Keratinocyte (primary cell): ENCODE measurements around the gene DCST1. TPM values are rescaled to one million over a fixed set of nuclear protein-coding genes. Genes with fewer than 3 reads are reported as not detected.
A peak's percentile ranks its signal among the peaks of the same experiment; 100 is the strongest.
"Not testable (repeated sequence)": the region's sequence is repeated elsewhere in the genome, so short reads cannot be mapped to it uniquely, and the experiment has no call there.

Experiments used
- DNase-seq: peaks from one replicate; pipeline ENCODE4 v3.0.0-alpha.2; 2011; ENCODE audit warnings: low read depth, missing footprints, low spot score
- FAIRE-seq: peaks from 2 replicates; lab custom pipeline; 2011; peaks lifted over from hg19 to GRCh38; lab: Jason Lieb, UNC
- H2AFZ ChIP-seq: 2 replicates; pipeline ENCODE4 v1.6.0; 2012; ENCODE audit warnings: low read length, control low read depth, inconsistent platforms; ENCODE audit not compliant: control insufficient read depth
- H3K27ac ChIP-seq: 2 replicates; pipeline ENCODE4 v1.5.1; 2011; ENCODE audit warnings: low read length; ENCODE audit not compliant: control insufficient read depth, insufficient read depth
- H3K27me3 ChIP-seq: 3 replicates; pipeline ENCODE4 v1.6.0; 2011; ENCODE audit warnings: low read length; ENCODE audit not compliant: control insufficient read depth, insufficient read depth; ENCODE audit errors: extremely low read depth
- H3K36me3 ChIP-seq, 2 experiments: 2 replicates in 1 of 2; 3 replicates in 1 of 2; pipeline ENCODE4 v1.5.1; 2011; ENCODE audit warnings: low read length in 2 of 2, mild to moderate bottlenecking in 1 of 2; ENCODE audit not compliant: control insufficient read depth in 2 of 2, insufficient read depth in 2 of 2; ENCODE audit errors: extremely low read depth in 1 of 2
- H3K4me1 ChIP-seq: 3 replicates; pipeline ENCODE4 v1.5.1; 2011; ENCODE audit warnings: low read length; ENCODE audit not compliant: control insufficient read depth, insufficient read depth; ENCODE audit errors: extremely low read depth
- H3K4me2 ChIP-seq: 3 replicates; pipeline ENCODE4 v1.6.0; 2011; ENCODE audit warnings: low read depth, low read length; ENCODE audit not compliant: control insufficient read depth, insufficient read depth; ENCODE audit errors: extremely low read depth
- H3K4me3 ChIP-seq, 3 experiments: fragments of 200-600 bp in 1 of 3; sonication (generic) in 1 of 3; 2 replicates in 2 of 3; 3 replicates in 1 of 3; pipeline ENCODE4 v1.5.1; 2011 to 2016; ENCODE audit warnings: low read length in 3 of 3, mild to moderate bottlenecking in 3 of 3, control low read depth in 2 of 3, inconsistent platforms in 1 of 3, low read depth in 1 of 3, mixed read lengths in 1 of 3, mixed run types in 1 of 3, moderate library complexity in 1 of 3; ENCODE audit not compliant: control insufficient read depth in 2 of 3, insufficient read depth in 2 of 3; ENCODE audit errors: extremely low read depth in 1 of 3
- H3K79me2 ChIP-seq: 2 replicates; pipeline ENCODE4 v1.6.0; 2012; ENCODE audit warnings: low read length; ENCODE audit not compliant: control insufficient read depth, insufficient read depth
- H3K9ac ChIP-seq: 3 replicates; pipeline ENCODE4 v1.6.0; 2011; ENCODE audit warnings: low read length; ENCODE audit not compliant: control insufficient read depth, insufficient read depth; ENCODE audit errors: extremely low read depth
- H3K9me1 ChIP-seq: 3 replicates; pipeline ENCODE4 v1.6.0; 2011; ENCODE audit warnings: low read length; ENCODE audit not compliant: control insufficient read depth, insufficient read depth; ENCODE audit errors: extremely low read depth
- H3K9me3 ChIP-seq: 2 replicates; pipeline ENCODE4 v1.5.1; 2012; ENCODE audit warnings: low read depth, low read length; ENCODE audit not compliant: control insufficient read depth
- H4K20me1 ChIP-seq: 3 replicates; pipeline ENCODE4 v1.6.0; 2011; ENCODE audit warnings: low read length; ENCODE audit not compliant: control insufficient read depth, insufficient read depth; ENCODE audit errors: extremely low read depth
- EZH2 ChIP-seq: IDR thresholded peaks from one replicate; pipeline ENCODE4 v1.6.1; 2012; ENCODE audit warnings: inconsistent platforms, mild to moderate bottlenecking, low read length, moderate library complexity
- dilution Hi-C: fragments of 300-500 bp; cut with MboI; formaldehyde crosslinking; loops from one replicate; pipeline ENCODE4 v1.7.0; 2020; ENCODE audit warnings: low sequenced_read_pairs; ENCODE audit not compliant: extremely low pct_ligation_motif_present
- polyA minus RNA-seq, 3 experiments: library from RNA; depleted of rRNA, polyadenylated mRNA; stranded (reverse); fragments of >200 nt; gene quantifications; 1 replicate in 1 of 3; 2 replicates in 1 of 3; 3 replicates in 1 of 3; pipeline ENCODE4 v1.2.3, GENCODE V29; 2011
- polyA plus RNA-seq, 5 experiments: library from polyadenylated mRNA; depleted of rRNA in 3 of 5; stranded (reverse) in 3 of 5; stranded (forward) in 1 of 5; unstranded in 1 of 5; fragments of >200 nt; gene quantifications; 1 replicate in 1 of 5; 2 replicates in 3 of 5; 3 replicates in 1 of 5; pipeline versions ENCODE4 v1.2.1 to v1.2.3, GENCODE V29; 2011 to 2012; ENCODE audit warnings: missing spikeins in 2 of 5, low read depth in 1 of 5, low replicate concordance in 1 of 5
- TF ChIP-seq, protein P1 (sequence below), 3 experiments: IDR thresholded peaks in 1 of 3; conservative IDR thresholded peaks in 1 of 3; optimal IDR thresholded peaks in 1 of 3; 2 replicates in 2 of 3; 3 replicates in 1 of 3; pipeline versions ENCODE3 to v1.5.1; 2011; ENCODE audit warnings: low read length in 3 of 3, mild to moderate bottlenecking in 3 of 3, moderate library complexity in 2 of 3, control low read depth in 1 of 3, inconsistent platforms in 1 of 3; ENCODE audit not compliant: insufficient read depth in 2 of 3; ENCODE audit errors: extremely low read depth in 1 of 3

Gene DCST1, protein sequence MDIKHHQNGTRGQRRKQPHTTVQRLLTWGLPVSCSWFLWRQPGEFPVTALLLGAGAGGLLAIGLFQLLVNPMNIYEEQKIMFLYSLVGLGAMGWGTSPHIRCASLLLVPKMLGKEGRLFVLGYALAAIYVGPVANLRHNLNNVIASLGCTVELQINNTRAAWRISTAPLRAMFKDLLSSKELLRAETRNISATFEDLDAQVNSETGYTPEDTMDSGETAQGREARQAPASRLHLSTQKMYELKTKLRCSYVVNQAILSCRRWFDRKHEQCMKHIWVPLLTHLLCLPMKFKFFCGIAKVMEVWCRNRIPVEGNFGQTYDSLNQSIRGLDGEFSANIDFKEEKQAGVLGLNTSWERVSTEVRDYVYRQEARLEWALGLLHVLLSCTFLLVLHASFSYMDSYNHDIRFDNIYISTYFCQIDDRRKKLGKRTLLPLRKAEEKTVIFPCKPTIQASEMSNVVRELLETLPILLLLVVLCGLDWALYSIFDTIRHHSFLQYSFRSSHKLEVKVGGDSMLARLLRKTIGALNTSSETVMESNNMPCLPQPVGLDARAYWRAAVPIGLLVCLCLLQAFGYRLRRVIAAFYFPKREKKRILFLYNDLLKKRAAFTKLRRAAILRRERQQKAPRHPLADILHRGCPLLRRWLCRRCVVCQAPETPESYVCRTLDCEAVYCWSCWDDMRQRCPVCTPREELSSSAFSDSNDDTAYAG
- 0.05 TPM in 1 of 3 replicates, not detected in the others for polyA plus RNA-seq
- not detected for polyA plus RNA-seq (2011; ENCODE audit: low read depth)
- not detected in 2 replicates for polyA plus RNA-seq (2011; cell fraction: cytosol; rRNA removed)
- 0.11 and 0.27 TPM in 2 replicates for polyA plus RNA-seq (2011; cell fraction: nucleus; rRNA removed)
- 0.14 TPM in 1 of 2 replicates, not detected in the other for polyA plus RNA-seq (2012; ENCODE audit: low replicate concordance)
- 0.43 TPM in 1 of 3 replicates, not detected in the others for polyA minus RNA-seq
- polyA minus RNA-seq (2011; cell fraction: cytosol; rRNA and poly(A)+ RNA removed) = not detected
- not detected in 2 replicates for polyA minus RNA-seq (2011; cell fraction: nucleus; rRNA and poly(A)+ RNA removed)

DNA sequence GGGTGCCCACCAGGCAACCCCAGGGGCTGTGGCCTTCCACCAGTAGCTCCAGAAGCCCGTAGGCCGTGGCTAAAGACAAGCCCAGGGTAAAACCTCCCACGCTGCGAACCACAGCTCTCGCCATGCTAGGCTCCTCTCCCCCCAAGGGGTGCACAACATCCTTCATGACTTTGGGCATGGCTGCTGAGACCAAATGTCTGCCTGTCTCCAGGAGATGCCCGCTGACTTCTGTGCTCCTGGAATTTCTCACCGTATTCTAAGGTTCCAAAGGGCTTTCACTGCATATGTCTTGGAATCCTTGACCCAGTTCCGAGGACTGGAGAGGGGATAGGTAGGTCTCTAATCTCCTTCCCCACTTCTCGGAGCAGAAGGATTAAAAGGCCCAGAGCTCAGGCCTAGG is at the start of gene DCST1, which contains the start of gene DCST2:
Gene DCST1 (plus strand): TSS at position 301 of the 400 bp plus-strand sequence. CDS start 213 bp downstream, outside the sequence.
Gene DCST2 (minus strand): TSS at position 258 of the 400 bp plus-strand sequence. CDS start 80 bp downstream, at position 178.
- no peak for DNase-seq
- H2AFZ ChIP-seq = peak within 1 kb of the TSS; percentile 16
- H3K9me1 ChIP-seq = no peaks in the 10 kb centered on the region
- no peak within 1 kb of the TSS for H3K27ac ChIP-seq
- H4K20me1 ChIP-seq = no peaks in the 10 kb centered on the region
- no peaks in the 10 kb centered on the region for H3K9me3 ChIP-seq
- H3K27me3 ChIP-seq = no peaks in the 10 kb centered on the region
- no peaks in the 10 kb centered on the region for H3K36me3 ChIP-seq
- H3K4me3 ChIP-seq = no peak within 1 kb of the TSS
- H3K79me2 ChIP-seq = no peaks in the 10 kb centered on the region
- TF ChIP-seq, protein P1, sequence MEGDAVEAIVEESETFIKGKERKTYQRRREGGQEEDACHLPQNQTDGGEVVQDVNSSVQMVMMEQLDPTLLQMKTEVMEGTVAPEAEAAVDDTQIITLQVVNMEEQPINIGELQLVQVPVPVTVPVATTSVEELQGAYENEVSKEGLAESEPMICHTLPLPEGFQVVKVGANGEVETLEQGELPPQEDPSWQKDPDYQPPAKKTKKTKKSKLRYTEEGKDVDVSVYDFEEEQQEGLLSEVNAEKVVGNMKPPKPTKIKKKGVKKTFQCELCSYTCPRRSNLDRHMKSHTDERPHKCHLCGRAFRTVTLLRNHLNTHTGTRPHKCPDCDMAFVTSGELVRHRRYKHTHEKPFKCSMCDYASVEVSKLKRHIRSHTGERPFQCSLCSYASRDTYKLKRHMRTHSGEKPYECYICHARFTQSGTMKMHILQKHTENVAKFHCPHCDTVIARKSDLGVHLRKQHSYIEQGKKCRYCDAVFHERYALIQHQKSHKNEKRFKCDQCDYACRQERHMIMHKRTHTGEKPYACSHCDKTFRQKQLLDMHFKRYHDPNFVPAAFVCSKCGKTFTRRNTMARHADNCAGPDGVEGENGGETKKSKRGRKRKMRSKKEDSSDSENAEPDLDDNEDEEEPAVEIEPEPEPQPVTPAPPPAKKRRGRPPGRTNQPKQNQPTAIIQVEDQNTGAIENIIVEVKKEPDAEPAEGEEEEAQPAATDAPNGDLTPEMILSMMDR (optimal IDR thresholded peaks at IDR 0.05 in 1 of 3, IDR thresholded peaks at IDR 0.05 in 1 of 3, conservative IDR thresholded peaks at IDR 0.05 in 1 of 3; ENCODE audit: extremely low read depth in 1 of 3, insufficient read depth in 2 of 3, low read length in 3 of 3) = no peak
- TF ChIP-seq EZH2 = no peak
- peak within 1 kb of the TSS; percentile 7 for H3K4me2 ChIP-seq
- peaks cover 21% of the 10 kb centered on the region for H3K4me1 ChIP-seq
- FAIRE-seq = no peak
- H3K9ac ChIP-seq = no peak within 1 kb of the TSS
- dilution Hi-C loops = no loop called here

- H3K4me3 ChIP-seq, H3K27me3 ChIP-seq, H3K4me2 ChIP-seq, H3K27ac ChIP-seq, H2AFZ ChIP-seq, H3K9me1 ChIP-seq, DNase-seq, H4K20me1 ChIP-seq, H3K9me3 ChIP-seq, FAIRE-seq, H3K9ac ChIP-seq, dilution Hi-C loops: not testable (repeated sequence)
- Histone ChIP-seq H3K79me2 (peaks cover 38% of the 10 kb centered on the region), H3K4me1 (peaks cover 21% of the 10 kb centered on the region), H3K36me3 (peaks cover 23 to 28% of the 10 kb centered on the region in 2 experiments)
Measured at GRCh38 chr1:154986736-154987135, 46.9 kb upstream of the DCST1 start.
